Stimulated activated CD8-positive, alpha-beta memory T cell treated with anti-CD3 and anti-CD28 coated beads, Interleukin-15, amount 100 ng/mL, for 48 hours (primary cell): ENCODE results near the gene DCC.

ENCODE experiments used
- DNase-seq, 2 donors: peaks; one replicate each; pipeline ENCODE4 v3.0.0-alpha.2; 2020; ENCODE audit warnings: low read depth in 2 of 2

DCC gene

DNA sequence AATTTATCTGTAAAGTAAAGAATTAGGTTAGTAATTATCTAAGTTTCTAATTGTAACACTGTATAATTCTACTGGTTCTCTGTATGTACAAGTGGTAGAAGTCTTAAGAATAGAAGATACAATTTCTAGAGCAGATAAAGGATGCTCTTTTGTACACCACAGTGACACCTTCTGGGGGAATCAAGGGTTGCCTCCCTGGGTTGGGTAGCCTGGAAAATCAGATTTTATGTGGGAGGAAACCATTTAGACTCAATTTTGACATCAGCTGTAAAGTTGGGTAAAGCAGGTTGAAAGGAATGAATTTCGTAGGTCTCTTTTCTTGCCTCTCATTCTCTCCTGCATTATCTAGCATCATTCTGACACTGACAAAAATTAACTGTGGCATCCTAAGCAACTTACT is 354.8 kb downstream of the DCC start:
- no peak for DNase-seq

DNA sequence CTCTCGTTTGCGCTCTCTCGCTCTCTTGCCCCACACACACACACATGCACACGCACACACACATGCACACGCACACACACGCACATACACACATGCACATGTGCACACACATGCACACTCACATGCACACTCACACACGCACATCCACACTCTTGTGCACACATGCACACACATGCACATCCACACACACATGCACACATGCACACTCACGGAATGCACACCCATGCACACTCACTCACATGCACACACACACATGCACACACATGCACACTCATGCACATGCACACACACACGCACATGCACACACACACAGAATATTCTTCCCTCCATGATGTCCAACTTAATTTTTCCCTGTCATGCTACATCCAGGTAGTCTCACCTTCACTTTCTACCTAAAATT is 360.1 kb downstream of the DCC start:
- no peak for DNase-seq

DNA sequence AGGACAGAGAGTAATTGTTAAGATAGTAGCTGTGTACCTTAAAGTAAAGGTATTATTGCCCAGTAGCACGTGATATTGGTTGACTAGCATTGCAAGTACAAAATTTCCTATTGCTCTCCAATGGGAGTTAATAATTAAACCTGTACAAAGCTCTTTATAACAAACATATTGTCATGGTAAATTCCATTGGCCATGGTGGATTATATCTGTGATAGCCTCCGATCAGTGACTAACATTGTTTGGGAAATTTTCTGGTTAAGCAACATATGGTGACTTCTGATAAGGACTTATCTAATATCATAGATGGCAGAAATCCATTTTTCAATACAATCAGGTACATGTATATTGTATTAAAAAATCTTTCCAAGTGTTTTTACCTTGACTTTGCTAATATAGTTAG is 360.8 kb downstream of the DCC start:
- no peak for DNase-seq

DNA sequence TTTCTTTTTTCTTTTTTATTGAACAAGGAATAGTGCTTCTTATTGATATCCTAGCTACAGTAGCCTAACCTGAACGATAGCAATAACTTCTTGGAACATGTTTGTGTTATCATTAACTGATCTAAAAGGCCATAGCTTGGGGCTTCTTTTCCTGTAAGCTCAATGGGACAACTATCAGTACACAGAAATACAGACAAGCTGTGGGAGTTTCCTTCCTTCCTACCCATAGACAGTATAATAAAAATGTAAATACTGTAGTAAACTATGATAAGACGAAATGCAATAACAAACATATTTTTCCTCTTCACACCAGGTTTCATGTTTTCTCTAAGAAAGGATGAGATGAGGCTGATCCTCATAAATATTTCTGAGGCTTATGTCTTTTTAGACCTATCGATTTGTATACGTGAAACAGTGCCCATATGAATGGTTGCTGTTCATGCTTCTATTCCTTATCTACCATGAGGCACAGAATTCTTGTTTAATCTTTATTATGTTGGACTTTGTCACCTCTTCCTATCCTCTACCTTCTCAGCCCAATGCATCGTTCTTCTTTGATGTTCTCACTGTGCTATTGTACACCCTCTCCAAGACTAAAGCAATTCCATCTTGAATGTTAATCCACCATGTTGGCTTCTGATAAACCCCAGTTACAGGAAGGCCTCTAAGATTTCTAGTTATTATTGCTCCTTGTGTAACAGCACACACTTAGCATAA is 361.4 kb downstream of the DCC start:
- no peak for DNase-seq

DNA sequence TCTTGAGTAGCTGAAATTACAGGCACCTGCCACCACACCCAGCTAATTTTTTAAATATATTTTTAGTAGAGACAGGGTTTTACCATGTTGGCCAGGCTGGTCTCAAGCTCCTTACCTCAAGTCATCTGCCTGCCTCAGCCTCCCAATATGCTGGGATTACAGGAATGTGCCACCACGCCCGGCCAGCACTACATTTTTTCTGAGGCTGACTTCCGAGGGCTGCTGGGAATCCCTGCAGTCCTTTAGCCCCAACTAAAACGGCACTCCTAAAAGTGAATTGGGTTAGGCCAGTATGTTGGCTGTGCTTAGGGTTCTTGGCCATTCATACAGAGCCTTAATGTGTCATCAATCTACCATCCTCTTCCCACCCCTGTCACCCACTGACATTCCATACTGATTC is 375.4 kb downstream of the DCC start:
- no peak for DNase-seq

DNA sequence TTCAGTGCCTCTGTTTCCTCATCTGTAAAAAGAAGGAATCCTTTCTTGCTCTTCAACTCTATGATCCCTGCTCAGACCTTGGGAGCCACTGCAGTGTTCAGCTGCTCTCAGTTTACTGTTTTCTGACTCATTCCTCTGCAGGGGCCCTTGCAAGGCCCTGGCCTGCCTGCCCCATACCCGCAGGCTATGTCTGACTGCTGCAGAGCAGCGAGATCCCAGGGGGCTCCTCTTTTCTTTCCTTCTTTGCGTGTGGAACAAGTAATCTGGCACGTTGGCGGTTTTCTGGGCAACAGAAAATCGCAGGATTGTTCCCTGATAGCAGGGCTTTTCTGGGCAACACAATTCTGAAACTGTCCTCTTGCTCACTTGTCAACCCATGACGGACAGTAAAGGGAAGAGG is 376.0 kb downstream of the DCC start:
- DNase-seq: no peak

DNA sequence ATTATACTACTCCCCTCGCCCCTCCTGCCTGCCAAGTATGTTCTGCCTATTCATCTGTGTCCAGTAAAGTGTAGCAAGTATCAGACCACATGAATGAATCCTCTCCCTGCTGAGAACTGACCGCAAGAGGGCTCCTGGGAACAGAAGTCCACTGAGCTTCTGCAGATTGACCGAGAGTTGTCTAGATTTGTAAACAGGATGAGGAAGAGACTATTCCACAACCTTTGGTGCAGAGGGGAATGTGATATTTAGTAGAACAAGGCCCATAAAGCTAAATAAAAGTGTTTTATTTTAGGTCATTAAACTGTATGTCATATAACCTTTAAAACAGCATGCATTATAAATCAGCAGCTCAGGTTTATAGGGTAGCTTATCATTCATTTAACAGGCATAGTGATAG is 377.0 kb downstream of the DCC start:
- no peak for DNase-seq

DNA sequence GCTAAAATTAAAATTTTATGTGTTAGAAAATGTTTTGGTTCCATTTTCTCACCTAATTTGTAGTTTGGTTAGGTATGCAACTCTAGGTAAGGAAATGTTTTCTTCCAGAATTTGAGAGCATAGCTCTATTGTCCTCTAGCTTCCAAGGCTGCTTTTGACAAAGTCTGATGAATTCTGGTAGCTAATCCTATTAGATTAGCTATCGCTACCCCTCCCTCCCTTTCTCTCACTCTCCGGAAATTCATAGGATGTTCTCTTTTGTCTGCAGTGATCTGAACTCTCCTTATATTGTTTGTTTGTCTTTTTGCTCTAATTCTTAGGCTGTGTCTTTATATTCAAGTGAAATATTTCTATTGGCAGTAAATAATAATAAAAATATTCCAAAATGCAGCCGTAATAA is 382.9 kb downstream of the DCC start:
- no peak for DNase-seq

DNA sequence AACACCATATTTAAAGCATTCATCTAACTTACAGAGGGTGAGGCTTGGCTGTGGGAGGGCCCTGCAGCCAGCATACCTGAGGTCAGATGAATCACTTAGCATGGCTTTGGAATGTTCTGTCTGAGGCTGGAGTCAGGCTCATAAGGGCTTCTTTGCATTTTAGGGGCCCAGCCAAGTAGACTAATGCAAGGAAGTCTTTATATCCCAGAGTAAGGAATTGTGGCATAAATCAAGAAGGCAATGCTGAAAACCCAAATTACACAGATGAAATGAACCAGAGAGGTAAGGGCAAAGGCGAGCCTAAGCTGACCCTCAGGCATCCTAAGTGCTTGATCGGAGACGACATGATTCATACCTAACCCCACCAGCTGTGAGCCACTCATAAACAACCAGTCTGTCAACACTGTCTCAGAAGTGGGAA is 383.6 kb downstream of the DCC start:
- DNase-seq: no peak

DNA sequence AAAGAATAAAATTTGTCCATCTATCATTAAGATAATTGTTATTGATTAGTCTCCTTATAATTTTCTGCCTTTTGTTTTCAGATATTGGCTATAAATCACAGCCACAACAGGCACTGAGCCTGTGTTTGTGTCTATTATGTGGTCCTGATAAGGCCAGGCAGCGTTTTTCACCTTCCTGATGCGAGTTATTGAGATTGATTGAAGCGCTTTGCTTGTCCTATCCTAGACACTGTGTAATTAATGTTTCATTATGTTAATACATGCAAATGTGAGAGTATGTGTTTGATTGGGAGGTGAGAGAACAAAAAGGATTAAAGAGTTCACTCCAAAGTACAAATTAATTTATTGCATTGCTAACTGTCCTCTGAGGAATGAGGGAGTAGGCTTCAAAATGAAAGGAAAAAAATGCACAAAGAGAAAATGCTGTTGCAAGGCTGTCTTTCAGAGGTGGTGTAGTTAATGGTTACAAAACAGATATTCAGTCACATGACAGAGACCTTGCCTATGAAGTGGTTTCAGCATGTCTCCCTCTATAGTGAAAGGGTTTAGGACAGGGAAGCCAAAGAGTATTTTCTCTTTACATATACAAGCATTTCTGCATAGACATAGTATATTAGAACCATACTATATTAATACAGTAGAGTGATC is 391.1 kb downstream of the DCC start:
- no peak for DNase-seq

DNA sequence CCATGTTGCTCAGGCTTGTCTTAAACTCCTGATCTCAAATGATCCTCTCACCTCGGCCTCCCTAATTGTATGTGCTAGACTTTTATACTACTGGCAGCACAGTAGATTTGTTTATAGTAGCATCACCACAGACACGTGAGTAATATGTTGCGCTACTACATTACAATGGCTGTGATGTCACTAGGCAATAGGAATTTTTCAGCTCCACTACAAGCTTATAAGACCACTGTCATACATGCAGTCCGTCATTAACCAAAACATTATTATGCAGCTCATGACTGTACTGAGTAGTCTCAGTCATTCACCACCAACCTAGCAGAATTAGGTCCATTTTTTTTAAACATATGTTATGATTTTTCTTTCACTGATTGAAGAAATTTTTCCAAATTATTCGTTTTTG is 398.9 kb downstream of the DCC start:
- no peak for DNase-seq

DNA sequence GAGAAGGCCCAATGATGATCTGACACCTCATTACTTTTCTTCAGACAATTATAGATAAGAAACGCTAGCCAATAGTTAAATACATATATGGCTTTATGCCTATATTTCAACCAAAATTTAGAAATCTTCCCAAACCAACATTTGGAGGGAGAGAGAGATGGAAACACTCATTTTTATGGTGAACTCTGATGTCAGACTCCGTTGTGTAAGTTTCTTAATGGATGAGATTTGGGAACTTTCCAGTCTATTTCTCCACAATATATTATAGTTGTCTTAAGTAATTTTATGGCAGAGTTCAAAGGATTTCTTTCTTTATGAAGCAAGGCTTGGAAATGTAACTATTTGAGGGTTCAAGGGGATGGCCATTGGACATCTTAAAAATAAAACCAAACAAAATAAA is 407.0 kb downstream of the DCC start:
- DNase-seq: no peak

DNA sequence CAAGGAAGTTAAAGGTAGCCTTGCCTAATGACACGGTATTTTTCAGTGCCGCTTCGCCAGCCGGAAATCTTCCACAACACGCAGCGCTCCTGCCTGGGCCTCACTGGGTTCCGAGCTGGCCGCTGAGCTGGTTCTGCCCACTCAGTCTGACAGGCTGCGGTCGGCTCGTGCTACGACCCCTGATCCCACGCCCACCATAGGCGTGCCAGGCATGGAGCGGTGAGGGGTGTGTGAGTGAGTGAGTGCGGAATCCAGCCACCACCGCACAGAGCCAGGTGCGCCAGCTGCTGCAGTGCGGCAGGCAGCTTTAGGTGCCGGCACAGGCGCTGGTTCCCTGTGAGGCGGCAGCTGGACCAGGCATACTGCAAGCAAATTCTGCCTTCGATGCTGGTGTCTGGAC is 407.9 kb downstream of the DCC start:
- DNase-seq: no peak

DNA sequence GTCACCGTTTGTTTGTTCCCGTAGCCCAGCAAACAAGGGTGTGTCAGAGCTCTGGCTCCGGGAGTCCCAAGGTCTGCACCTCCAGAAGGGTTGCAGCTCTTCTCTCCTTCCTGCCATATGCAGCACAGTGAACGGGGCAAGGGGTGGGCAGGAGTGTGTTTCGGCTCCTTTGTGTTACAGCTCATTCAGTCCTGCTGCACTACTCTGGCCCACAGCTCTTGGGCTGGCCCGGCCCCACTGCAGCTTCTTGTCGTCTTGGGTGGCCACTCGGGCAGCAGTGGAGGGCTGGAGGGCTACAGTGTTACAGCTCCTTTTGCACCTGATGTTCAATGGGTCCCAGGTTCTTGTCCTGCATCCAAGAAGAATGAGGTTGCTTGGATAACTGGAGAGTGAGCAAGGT is 408.3 kb downstream of the DCC start:
- no peak for DNase-seq

DNA sequence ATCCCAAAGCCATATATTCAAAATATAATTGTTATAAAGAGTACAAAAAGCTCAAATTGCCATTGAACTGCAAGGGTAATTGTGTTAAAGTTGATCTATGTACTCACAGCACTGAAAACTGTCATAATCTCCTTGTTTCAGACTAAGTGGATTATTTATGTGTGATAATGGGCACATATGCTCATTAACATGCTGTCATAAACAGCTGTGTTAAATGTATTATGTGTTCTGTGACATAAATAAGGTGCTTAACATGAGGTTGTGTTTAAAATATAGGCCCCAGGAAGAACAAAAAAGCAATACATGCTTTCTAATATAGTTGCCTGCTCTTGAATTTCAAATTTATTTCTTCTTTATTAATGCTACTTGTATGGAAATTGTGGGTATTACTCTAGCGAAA is 409.5 kb downstream of the DCC start:
- DNase-seq: no peak

DNA sequence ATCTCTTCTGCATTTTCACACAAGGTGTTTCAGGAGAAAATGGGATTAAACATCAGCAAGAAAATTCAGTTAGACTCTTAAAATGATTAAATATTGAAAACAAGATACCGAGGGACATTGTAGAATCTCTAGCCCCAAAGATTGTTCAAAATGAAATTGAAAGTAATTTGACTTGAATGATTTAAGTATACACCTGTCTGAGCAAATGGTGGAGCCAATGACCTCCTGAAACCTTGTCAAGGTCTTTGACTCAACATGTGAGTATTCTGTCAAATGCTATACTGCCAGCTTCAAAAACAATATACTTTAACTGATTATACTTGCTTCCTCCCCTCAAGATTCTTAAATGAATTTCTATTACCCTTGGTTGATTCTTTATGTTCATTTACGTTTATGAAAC is 411.0 kb downstream of the DCC start:
- no peak for DNase-seq

DNA sequence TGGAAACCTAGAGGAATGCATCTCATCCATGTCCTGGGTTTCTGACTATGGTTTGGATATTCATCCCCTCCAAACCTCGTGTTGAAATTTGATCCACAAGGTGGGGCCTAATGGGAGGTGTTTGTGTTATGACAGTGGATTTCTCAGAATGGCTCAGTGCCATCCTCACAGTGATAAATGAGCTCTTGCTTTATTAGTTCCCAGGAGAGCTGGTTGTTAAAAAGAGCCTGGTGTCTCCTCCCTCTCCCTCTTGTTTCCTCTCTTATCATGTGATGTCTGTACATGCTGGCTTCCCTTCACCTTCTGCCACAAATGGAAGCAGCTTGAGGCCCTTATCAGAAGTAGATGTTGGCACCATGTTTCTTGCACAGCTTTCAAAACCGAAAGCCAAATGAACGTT is 424.3 kb downstream of the DCC start:
- DNase-seq: no peak

DNA sequence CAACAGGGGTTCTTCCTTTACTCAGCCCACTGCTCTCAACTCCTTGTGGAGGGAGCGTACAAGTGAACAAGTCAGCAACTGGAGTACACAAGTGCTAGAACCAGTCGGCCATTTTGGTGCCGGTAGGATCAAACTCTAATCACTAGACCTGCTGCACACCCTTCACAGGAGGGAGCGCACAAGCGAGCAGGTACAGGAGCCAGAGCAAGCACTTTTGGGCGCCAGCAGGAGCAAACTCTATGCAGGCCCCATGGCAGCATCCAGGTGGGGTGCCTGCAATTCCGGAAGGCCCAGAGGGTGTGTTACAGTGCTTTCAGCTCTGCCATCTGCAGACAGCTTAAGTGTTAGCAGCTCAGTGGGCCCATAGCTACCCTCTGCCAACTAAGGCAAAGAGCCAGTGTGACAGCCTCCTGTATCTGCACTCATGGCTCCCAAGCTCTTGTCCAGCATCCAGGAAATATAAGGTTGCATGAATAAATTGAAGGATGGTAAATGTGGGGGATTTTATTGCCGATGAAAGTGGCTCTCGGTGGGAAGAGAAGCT is 426.1 kb downstream of the DCC start:
- DNase-seq: no peak

DNA sequence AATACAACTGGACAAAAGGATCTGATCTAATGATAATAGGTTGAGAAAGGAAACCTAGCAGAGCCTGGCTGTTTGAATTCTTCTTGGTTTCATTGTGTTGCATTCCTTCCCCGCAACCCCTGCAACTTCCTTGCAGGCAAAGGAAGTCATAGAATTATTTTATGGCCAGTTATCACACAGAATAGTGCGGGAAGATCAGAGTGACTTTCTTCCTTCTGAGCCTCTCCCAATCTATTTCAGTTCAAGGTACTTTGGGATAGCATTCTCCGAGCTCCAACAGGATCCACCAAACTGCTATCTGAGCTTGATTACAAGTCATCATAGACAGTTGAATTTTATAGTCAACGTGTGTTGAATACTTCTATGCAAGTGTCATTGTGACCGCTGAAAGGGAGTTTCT is 441.1 kb downstream of the DCC start:
- no peak for DNase-seq

DNA sequence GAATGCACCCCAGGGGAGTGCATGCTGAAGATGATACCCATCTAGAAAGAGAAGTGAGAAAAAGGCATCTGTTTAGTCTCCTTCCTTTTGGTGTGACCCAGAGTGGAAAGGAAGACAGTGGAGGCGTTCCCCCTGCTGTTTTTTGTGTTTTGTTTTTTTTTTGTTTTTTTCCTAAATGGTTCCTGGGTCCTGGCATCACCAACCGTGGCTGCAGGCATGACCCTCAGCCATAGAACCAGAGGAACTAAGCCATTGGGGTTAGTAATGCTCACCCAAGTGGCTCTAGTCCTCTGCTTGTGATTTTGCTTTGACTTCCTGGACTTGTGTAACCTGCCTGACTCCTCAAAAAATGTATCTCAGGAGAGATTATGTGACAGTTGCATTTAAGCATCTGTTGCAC is 451.3 kb downstream of the DCC start:
- DNase-seq: no peak

DNA sequence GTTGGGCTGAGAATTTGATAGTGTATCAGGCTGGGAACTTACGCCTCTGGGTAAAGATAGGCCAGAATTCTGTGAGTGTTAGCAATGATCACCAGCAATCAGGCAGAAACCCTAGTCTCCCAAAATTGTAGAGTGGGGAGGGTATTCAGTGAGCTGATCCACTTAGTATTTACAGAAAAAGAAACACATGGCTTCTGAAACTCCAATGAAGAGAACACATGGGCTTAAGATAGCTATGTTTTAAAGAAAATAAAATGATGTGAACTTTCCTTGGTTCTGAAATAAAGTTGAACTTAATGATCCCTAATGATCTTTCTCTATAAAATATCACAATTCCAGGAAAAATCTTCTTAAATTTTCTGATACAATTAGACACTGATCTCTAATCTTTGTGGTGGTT is 472.8 kb downstream of the DCC start:
- no peak for DNase-seq

DNA sequence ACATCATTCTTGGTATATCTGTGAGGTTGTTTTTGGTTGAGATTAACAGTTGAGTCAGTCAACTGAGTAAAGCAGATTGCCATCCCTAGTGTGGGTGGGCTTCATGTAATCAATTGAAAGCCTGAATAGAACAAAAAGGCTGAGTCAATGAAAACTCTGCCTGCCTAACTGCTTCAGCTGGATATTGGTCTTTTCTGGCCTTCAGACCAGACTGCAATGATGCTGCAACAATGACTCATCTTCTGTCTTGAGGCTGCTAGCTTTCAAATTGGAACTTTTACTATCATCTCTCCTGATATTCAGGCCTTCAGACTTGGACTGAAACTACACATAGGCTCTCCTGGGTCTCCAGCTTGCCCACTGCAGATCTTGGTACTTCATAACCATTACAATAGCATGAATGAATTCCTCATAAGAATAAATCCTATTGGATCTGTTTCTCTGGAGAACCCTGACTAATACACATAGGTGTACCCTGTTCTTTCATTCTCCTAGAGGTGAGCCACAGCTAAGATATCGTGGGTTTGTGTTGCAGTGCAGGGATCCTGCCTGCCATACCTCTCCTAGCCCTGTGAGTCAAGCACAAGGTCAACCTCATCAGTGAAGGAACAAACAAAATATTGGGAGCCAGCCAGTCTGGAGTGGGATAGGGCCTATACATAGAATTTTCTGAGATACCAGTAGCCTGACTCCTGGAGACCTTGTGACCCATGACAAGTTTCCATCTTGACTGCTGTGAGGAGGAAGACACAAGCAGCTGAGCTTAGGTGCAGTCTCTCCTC is 473.8 kb downstream of the DCC start:
- DNase-seq: no peak

DNA sequence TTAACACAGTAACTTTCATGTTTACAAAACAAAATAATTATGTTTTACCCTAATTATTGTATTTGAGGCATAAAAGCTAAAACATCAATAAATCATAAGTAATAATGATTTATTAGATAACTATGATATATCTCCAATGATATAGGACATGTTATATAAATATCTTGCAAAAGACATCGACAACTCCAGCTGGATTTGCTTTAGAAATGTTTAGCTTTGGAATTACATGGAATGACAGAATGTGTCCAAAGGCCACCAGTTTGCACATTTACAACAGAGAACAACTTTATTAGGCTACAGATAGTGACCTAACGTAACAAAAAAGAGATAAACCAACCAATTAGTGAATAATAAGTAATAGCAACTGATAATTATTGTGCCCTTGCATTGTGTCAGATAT is 475.7 kb downstream of the DCC start:
- no peak for DNase-seq
